Ectodermal cell (in vitro differentiated cells): ENCODE data around the gene PIK3R6.
A peak's percentile ranks its signal among the peaks of the same experiment; 100 is the strongest.
"Not testable (repeated sequence)": the region's sequence is repeated elsewhere in the genome, so short reads cannot be mapped to it uniquely, and the experiment has no call there.

Source experiments
- H3K27ac ChIP-seq: 2 replicates; pipeline ENCODE4 v1.7.0; 2013; ENCODE audit warnings: mild to moderate bottlenecking, low read depth, low read length; ENCODE audit not compliant: insufficient read depth, poor library complexity, severe bottlenecking
- H3K27me3 ChIP-seq: 2 replicates; pipeline ENCODE4 v1.7.0; 2013; ENCODE audit warnings: mild to moderate bottlenecking, low read length; ENCODE audit not compliant: insufficient read depth, control insufficient read depth, poor library complexity, severe bottlenecking
- H3K36me3 ChIP-seq: one replicate; pipeline ENCODE4 v1.7.0; 2013; ENCODE audit warnings: low read length; ENCODE audit not compliant: control insufficient read depth, insufficient read depth
- H3K4me1 ChIP-seq: one replicate; pipeline ENCODE4 v1.7.0; 2013; ENCODE audit warnings: low read length; ENCODE audit not compliant: control insufficient read depth, insufficient read depth
- H3K4me3 ChIP-seq: 2 replicates; pipeline ENCODE4 v1.7.0; 2013; ENCODE audit warnings: low read depth, low read length, control low read depth; ENCODE audit not compliant: insufficient read depth
- H3K9me3 ChIP-seq: 2 replicates; pipeline ENCODE4 v1.7.0; 2013; ENCODE audit warnings: mild to moderate bottlenecking, low read length, moderate library complexity; ENCODE audit not compliant: control insufficient read depth
- WGBS, 2 experiments: methylation state at CpG; one replicate each; pipeline ENCODE4 v1.1.7; 2013; ENCODE audit warnings: missing lambda C conversion rate in 2 of 2; 5-methylcytosine and 5-hydroxymethylcytosine counted together

Gene PIK3R6

DNA sequence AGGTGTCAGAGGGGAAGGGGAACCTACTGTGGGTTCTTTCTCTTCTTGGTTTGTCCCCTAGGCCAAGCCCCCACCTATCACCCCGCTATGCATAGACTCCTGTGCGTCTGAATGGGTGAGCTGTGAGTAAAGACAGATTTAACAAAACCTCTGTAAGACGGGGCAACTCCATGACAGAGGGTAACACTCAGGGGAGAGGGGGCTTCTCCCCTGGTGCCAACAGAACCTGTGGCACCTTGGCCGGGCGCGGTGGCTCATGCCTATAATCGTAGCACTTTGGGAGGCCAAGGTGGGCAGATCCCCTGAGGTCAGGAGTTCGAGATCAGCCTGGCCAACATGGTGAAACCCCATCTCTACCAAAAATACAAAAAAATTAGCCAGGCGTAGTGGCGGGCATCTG lies 62.1 kb downstream of the PIK3R6 start:
- H3K27me3 ChIP-seq, H3K27ac ChIP-seq, H3K4me3 ChIP-seq, H3K36me3 ChIP-seq, H3K4me1 ChIP-seq, H3K9me3 ChIP-seq: not testable (repeated sequence)
- WGBS, 2 experiments = 89 to 92% methylated on average over 10 of the region's 10 CpGs

DNA sequence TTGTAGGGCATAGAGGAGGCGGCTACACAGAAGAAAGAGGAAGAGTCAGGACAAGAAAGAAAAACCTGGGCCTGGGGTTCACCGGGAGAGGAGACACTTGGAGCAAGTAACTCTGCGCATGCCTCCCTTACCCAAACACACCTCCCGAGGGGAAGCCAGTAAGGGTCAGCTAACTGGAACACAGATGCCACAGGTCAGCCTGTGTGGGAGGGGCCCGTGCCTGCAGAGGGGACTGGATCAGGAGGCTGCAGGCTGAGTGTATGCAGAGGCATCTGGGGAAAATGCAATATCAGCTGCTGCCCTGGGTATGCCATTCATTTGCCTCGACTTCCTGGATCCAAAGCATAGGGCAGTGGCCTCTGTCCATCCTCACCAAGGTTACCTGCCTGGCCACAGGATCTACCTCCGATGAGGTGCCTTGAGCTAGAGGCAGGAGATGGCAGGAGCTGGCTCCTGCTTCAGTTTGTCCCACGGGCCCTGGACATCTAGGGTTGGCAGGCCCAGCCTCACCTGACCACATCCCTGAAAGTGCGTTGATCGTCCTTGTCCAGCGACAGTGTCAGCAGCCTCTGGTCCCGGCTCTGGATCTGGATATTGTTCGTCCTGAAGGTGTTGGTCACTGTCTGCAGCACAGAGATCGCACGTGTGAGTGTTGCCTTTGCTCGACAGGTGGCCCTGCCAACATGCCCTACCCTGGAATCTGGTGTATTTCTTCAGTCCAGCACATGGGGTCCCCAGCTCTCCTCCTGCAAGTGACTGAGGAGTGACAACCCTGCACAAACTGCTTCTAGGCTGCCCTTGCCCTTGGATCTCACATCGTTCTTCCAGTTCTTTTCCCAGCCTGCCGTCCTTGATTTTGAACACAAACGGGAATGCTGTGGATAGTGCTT lies 63.7 kb downstream of the PIK3R6 start:
- Histone ChIP-seq H3K27me3 (peaks cover 8% of the 10 kb centered on the region), H3K4me3 (no peak overlapping the region), H3K9me3 (no peaks in the 10 kb centered on the region), H3K36me3 (no peaks in the 10 kb centered on the region), H3K27ac (no peak overlapping the region), H3K4me1 (no peaks in the 10 kb centered on the region)
- 84 to 85% methylated on average over 19 of the region's 19 CpGs for WGBS, 2 experiments

DNA sequence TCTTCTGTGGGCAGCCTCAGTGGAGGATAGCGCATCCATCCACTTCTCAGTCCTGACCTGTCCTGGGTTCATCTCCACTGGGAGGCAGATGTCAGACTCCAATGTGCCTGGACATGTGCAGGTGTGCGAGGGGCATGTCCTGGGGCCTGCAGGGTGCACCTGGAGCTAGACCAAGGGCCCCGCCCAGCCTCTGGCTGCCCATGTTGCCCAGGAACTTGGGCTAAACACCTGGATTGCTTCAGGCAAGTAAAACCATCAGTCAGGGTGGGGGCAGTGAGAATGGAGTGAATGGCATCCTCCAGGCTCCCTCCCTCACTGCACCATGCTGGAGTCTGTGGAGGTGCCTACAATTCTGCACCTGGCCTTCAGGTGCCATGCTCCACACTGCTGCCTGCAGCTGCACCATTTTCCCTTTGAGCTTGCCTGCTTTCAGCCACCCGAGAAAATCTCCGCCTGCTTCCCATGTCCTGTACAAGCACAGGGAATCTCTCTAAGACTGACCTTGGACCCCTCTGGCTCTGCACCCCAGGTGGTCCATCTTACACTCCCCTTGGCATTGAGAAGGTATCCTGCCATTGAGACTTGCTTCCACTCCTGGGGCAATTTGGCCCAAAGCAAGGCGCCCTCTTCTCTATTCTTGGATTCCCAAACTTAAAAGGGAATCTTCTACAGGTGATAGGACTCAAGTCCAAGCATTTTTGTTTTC lies 66.2 kb downstream of the PIK3R6 start:
- Histone ChIP-seq H3K4me3 (no peak overlapping the region), H3K27me3 (peaks cover 19% of the 10 kb centered on the region), H3K4me1 (no peaks in the 10 kb centered on the region), H3K36me3 (no peaks in the 10 kb centered on the region), H3K9me3 (no peaks in the 10 kb centered on the region), H3K27ac (no peak overlapping the region)
- 90 to 92% methylated on average over 6 of the region's 6 CpGs for WGBS, 2 experiments

DNA sequence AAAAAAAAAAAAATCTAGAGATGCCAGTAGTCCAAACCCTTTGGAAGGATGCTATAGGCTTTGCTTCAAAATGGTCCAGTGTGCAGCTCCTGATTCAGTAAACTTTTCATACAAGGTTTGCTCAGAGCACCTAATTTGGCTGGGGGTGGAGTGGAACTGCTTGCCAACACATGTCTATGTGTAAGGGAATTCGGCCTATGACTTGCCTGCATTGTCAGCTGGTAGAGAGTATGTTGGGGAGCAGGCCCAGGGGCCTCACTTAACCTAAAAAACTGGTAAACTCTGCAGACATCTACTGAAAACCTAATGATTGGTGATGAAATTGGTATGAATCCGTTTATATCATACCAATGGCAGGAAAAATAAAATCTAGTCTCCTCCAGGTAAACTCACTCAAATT lies 66.8 kb downstream of the PIK3R6 start:
- Histone ChIP-seq H3K27me3 (peaks cover 19% of the 10 kb centered on the region), H3K9me3 (no peaks in the 10 kb centered on the region), H3K4me3 (no peak overlapping the region), H3K36me3 (no peaks in the 10 kb centered on the region), H3K27ac (no peak overlapping the region), H3K4me1 (no peaks in the 10 kb centered on the region)
- WGBS, 2 experiments = 92 to 93% methylated on average over 2 of the region's 2 CpGs

DNA sequence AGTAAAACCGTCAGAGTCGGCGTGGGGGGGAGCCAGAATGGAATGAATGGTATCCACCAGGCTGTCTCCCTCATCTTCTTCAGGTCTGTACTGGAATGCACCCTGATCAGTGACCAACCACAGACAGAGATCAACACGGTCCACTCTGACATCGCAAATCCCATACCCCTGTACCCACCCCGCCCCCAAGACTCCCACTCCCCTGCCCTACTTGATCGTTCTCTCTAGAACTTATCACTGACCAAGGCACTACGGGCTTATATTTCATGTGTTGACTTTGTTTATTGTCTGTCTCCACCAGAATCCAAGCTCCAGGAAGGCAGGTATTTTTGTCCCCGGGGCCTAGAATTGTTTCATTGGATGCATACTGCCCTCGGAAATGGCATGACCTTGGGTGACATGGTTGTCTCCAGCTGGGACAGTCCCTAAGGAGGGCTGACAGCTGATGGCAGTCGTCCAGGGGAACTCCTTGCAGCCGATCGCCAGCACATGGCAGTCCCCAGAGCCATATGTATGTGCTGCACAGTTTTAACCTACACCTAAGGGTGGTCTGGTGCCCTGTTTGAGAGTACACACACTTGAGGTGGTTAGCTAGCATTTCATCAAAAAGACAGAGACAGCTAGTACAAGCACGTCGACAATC lies 67.8 kb downstream of the PIK3R6 start:
- peak overlapping the region; percentile 23 for H3K4me3 ChIP-seq
- no peaks in the 10 kb centered on the region for H3K36me3 ChIP-seq
- peaks cover 19% of the 10 kb centered on the region for H3K27me3 ChIP-seq
- H3K9me3 ChIP-seq = no peaks in the 10 kb centered on the region
- H3K4me1 ChIP-seq = no peaks in the 10 kb centered on the region
- no peak overlapping the region for H3K27ac ChIP-seq
- WGBS, 2 experiments = 71 to 72% methylated on average over 15 of the region's 15 CpGs

DNA sequence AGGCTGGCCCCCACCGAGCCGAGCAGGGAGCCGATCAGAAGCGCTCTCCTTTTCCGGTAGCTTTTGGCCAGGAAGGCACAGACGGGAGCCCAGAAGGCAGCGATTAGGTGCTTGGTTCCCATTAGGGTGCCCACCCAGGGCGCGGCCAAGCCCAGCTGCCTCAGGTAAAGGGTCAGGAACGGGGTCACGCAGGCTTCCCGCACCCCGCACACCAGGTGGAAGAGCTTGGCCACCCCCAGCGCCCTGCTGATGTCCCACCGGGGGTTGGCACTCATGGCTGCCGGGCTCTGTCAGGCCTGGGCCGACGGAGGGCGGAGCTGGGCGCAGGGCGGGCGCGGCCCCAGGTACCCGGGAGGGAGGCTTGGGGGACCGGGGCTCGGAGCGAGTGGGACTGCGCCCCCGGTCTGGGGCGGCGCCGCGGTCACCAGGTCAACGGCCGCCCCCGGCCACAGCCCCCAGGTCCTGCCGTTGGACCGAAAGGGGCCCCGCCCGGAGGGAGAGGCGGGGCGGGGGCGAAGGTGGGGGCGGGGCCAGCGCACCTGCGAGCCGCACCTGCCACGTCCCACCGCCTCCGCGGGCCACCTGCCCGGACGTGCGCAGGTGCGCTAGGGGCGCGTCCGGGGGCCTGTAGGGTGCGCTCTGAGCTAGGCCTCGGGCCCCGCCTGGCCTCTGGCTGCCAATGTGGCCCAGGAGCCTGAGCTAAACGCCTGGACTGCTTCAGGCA lies 68.5 kb downstream of the PIK3R6 start, which contains the start of gene MFSD6L:
MFSD6L (minus strand) TSS at position 520 of the 724 bp plus-strand sequence; CDS start at position 275, 245 bp downstream.
- peaks cover 19% of the 10 kb centered on the region for H3K27me3 ChIP-seq
- no peaks in the 10 kb centered on the region for H3K4me1 ChIP-seq
- H3K36me3 ChIP-seq = no peaks in the 10 kb centered on the region
- no peak within 1 kb of the TSS for H3K27ac ChIP-seq
- H3K4me3 ChIP-seq = peak within 1 kb of the TSS; percentile 23
- no peaks in the 10 kb centered on the region for H3K9me3 ChIP-seq
- 15 to 17% methylated on average over 62 of the region's 62 CpGs for WGBS, 2 experiments

DNA sequence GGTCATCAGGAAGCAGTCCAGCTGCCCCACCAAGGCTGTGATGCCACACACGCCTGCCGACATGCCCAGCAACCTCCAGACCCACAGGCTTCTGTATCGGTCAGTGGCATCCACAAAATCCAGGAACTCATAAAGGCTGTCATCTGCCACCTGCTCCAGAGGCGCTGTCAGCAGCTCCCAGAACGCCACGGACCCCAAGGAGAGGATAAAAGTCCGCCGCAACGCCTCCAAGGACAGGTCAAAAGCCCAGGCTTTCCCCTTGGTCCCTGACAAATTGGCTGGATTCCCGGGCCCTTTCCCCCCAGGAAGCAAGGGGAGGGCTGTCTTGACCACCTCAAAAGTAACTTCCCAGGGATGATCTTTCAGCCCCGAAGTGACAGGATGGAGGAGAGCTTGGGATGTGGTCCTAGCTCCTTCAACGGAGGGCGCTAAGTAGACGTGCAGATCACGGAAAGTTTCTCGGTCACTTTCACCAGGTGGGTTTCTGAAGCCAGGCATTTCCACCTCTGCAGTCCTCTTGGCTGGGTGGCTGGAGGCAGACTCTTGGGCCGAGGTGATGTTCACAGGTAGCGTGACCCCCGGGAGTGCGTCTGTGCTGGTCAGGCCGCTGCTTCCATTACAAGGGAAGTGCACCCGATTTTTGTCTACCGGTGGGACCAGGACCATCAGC lies 69.2 kb downstream of the PIK3R6 start:
- H3K36me3 ChIP-seq = no peaks in the 10 kb centered on the region
- H3K27ac ChIP-seq = no peak overlapping the region
- 80 to 82% methylated on average over 23 of the region's 23 CpGs for WGBS, 2 experiments
- H3K4me3 ChIP-seq = no peak overlapping the region
- H3K9me3 ChIP-seq = no peaks in the 10 kb centered on the region
- H3K4me1 ChIP-seq = no peaks in the 10 kb centered on the region
- H3K27me3 ChIP-seq = peaks cover 19% of the 10 kb centered on the region

DNA sequence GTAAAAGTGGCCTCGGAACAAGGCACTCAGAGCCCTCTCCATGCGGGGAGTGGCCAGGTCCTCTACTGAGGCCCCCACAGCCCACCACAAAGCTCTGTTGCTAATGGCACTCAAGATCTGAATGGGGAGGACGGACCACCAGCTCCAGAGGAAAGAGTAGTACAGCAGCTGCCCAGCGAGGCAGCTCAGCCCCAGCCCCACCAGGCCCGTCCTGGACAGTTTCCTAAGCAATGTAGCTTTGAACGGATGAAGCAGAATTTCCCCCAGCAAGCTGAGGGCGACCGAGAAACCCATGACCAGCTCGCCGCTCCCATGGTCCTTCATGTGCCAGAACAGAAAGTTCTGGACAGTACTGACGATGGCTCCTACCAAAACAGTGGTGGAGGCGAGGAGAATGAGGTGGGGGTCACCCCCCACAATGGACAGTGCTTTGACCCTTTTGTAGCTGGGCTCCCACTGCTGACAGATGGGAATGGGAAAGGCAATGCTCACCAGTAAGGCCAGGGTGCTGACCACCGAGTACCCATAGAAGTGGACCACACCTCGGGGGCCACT lies 69.8 kb downstream of the PIK3R6 start:
- Histone ChIP-seq H3K9me3 (no peaks in the 10 kb centered on the region), H3K4me3 (no peak overlapping the region), H3K4me1 (no peaks in the 10 kb centered on the region), H3K27me3 (peaks cover 19% of the 10 kb centered on the region), H3K27ac (no peak overlapping the region), H3K36me3 (no peaks in the 10 kb centered on the region)
- 83 to 86% methylated on average over 14 of the region's 14 CpGs for WGBS, 2 experiments

DNA sequence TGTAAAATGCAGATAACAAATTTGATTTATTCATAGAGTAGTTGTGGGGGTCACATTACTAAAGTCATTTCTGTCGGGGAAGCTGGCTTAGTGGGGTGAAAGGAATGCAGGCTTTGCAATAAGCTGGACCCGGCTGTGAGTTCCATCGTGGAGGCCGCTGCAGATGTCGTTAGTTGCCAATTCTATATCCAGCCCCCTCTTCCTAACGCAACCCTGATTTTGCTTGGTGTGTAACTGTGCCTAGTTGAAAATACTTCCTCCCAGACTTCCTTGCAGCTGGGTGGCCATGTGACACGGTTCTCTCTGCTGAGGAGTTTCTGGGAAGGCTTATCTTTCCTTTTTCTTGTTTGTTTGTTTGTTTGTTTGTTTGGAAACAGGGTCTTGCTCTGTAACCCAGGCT lies 72.8 kb downstream of the PIK3R6 start:
- Histone ChIP-seq H3K27me3 (peaks cover 19% of the 10 kb centered on the region), H3K27ac (no peak overlapping the region), H3K9me3 (no peaks in the 10 kb centered on the region), H3K4me1 (peaks cover 6% of the 10 kb centered on the region), H3K36me3 (no peaks in the 10 kb centered on the region), H3K4me3 (no peak overlapping the region)
- WGBS, 2 experiments = 81 to 84% methylated on average over 7 of the region's 7 CpGs
